ENCODE data around the gene RCOR2.
"Not testable (repeated sequence)": the region's sequence is repeated elsewhere in the genome, so short reads cannot be mapped to it uniquely, and the experiment has no call there.

Gene RCOR2

GRCh38 chr11:63916837-63917691 lies at the start of gene RCOR2:
Gene RCOR2, minus strand, starts transcription at chr11:63917164. Its CDS starts 708 bp downstream, at chr11:63916456.
- peak within 1 kb of the TSS; percentile 66 for H3K4me3 ChIP-seq (ENCODE audit: low read depth, low read length)

- no peak overlapping the region for H3K4me3 ChIP-seq (ENCODE audit: low read depth, low read length)
Measured at GRCh38 chr11:63966444-63966843, 49.5 kb upstream of the RCOR2 start.

DNA sequence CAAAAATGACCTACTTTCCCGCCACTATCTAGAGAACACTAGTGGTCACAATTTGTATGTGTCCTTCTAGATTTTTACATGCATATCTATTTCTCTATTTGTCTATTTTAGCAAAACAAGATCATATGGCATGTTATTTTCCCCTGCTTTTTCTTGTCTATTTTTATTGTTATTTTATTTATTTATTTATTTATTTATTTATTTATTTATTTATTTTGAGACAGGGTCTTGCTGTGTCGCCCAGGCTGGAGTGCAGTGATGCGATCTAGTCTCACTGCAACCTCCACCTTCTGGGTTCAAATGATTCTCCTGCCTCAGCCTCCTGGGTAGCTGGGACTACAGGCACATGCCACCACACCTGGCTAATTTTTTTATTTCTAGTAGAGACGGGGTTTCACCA lies 46.9 kb upstream of the RCOR2 start:
- not testable (repeated sequence) for H3K4me3 ChIP-seq (ENCODE audit: low read depth, low read length)

DNA sequence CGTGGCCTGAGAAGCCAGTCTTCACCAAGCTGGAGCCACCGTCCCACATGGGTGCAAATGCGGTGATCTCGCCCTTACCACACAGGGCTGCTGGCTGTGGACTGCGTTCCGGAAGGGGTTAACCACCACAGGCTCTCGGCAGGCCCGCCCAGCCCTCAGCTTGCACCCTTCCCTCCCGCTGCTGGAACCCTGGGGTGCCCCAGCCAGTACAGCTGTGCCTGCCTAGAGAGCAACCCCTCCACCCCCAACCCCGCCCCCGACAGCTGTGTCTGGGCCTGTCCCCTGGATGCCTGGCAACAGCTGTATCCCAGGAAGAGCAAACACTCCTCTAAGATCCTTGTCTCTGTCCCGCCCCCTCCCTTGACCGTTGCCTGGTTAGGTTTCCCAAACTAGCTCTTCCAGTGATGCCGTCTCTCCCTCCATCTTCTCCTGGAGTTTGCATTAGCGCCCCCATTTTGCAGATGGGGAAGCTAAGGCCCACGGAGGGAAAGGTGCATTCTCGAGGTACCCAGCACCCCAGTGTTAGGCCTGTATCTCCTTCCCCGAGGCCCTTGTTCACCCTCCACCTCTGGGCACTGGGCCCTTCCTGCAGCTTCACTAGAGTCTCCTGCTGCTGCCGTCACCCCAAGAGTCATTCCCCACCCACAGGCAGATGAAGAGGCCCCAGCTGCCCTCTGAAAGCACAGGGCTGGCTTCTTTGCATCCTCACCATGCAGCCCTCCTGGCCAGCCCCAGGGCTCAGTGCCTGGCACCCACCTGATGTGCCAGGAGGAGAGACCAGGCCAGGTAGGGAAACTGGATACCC lies 44.8 kb upstream of the RCOR2 start:
- no peak overlapping the region for H3K4me3 ChIP-seq (ENCODE audit: low read depth, low read length)

- H3K4me3 ChIP-seq (ENCODE audit: low read depth, low read length) = no peak overlapping the region
Measured at GRCh38 chr11:63958008-63958407, 41.0 kb upstream of the RCOR2 start.

DNA sequence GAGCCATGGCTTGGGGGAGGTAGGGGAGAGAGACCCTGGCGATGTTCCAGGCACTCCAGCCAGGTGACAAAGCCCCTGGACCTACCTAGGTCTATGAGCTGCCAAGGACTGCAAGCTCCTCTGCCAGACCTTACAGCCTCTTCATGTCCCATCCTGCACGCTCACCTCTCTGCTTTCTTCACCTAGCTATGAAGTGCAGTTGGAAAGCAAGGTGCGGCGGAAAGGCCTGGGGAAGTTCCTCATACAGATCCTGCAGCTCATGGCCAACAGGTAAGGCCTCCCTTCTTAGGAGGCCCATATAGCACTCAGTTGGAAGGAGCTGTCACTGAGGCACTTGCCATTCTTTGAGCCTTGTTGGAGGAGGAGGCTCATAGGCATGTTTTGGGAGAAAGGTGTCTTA lies 35.6 kb upstream of the RCOR2 start:
- H3K4me3 ChIP-seq (ENCODE audit: low read depth, low read length) = no peak overlapping the region

- no peak overlapping the region for H3K4me3 ChIP-seq (ENCODE audit: low read depth, low read length)
Measured at GRCh38 chr11:63951779-63952536, 35.0 kb upstream of the RCOR2 start.

DNA sequence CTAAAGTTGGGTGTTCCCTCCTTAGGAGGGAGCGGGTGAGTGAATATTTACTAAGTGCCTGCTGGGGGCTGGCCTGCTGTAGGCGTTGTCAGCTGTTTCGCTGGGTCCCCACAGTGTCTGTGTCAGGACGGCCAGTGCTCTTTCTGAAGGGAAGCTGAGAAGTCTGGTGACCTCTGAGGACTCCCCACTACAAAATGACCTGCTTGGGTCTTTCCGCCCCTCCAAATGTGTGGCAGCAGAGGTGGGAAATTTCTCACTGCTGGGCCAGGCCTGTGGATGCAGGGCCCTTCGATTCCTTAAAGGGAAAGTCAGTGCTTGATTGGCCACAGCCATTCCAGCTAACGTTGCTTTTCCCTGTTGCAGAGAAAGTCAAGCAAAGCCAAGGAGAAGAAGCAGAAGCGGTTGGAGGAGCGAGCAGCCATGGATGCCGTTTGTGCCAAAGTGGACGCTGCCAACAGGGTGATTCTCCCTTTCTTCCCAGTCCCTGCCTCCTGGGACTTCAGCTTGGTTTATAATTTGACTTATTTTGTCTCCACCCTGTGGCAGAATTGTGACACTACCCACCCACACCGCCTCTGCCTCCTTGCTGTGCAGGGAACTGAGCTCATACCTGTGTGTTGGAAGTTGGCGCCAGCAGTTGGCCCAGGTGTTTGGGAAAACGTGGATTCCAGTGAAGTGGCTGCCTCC lies 28.7 kb upstream of the RCOR2 start:
- no peak overlapping the region for H3K4me3 ChIP-seq (ENCODE audit: low read depth, low read length)

- H3K4me3 ChIP-seq (ENCODE audit: low read depth, low read length) = no peak overlapping the region
Measured at GRCh38 chr11:63944987-63945386, 28.0 kb upstream of the RCOR2 start.

- no peak overlapping the region for H3K4me3 ChIP-seq (ENCODE audit: low read depth, low read length)
Measured at GRCh38 chr11:63942803-63943202, 25.8 kb upstream of the RCOR2 start.

DNA sequence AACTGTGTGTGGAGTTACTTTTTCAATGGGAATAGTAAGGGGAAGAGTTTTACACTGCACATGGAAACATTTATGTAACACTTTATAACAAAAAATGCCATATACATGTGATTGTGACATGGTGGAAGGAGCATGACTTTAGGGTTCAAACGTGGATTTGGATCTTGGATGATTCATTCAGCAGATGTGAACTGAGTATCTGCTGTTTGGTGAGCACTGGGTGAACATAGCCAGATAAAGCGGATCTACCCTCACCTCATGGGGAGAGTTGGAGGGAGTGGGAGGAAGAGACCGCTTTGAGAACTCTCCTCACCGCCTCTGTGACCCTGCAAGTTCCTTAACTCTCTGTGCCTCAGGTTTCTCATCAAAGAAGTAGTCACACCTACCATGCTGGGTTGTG lies 24.9 kb upstream of the RCOR2 start:
- no peak overlapping the region for H3K4me3 ChIP-seq (ENCODE audit: low read depth, low read length)

DNA sequence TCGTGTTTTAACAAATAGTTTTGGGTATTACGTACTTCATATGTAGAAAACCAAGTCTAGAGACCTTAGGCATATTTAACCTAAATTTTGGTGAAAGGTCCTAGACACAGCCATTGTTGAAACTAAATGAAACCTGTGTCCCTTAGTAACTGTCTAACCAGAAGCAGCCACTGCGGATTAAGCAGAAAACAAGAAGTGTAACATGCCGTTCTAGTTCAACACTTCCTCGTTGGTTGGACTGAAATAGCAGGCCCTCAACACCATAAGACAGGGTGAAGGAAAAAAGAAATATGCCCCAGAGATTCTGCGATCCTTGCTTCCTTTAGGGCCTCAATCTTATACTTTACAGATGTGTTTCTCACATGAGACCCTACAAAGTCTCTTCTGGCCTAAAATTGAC lies 23.8 kb upstream of the RCOR2 start:
- H3K4me3 ChIP-seq (ENCODE audit: low read depth, low read length) = no peak overlapping the region

DNA sequence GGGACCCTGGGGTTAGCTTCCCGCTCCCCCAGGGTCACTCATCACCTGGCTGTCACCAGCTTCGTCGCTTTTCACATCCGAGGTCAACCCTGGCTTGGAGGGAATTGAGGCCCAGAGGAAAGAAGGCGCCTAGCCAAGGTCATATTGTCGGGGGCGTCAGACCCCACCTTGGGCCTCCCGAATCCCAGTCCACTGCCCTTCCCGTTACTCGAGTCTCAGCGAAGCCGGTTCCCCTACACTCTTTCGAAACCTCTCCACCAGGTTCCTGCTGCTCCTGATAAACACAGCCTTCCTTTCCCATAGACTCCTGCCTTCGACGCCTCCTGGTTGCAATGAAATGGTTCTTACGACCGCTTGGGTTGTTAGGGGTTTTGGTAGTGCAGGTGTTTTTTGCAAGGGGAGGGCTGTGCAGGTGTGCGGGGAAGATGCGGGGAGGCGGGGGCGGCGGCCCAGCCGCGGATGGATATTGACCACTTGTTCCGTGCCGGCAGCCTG lies 22.5 kb upstream of the RCOR2 start:
- peak overlapping the region; percentile 76 for H3K4me3 ChIP-seq (ENCODE audit: low read depth, low read length)

DNA sequence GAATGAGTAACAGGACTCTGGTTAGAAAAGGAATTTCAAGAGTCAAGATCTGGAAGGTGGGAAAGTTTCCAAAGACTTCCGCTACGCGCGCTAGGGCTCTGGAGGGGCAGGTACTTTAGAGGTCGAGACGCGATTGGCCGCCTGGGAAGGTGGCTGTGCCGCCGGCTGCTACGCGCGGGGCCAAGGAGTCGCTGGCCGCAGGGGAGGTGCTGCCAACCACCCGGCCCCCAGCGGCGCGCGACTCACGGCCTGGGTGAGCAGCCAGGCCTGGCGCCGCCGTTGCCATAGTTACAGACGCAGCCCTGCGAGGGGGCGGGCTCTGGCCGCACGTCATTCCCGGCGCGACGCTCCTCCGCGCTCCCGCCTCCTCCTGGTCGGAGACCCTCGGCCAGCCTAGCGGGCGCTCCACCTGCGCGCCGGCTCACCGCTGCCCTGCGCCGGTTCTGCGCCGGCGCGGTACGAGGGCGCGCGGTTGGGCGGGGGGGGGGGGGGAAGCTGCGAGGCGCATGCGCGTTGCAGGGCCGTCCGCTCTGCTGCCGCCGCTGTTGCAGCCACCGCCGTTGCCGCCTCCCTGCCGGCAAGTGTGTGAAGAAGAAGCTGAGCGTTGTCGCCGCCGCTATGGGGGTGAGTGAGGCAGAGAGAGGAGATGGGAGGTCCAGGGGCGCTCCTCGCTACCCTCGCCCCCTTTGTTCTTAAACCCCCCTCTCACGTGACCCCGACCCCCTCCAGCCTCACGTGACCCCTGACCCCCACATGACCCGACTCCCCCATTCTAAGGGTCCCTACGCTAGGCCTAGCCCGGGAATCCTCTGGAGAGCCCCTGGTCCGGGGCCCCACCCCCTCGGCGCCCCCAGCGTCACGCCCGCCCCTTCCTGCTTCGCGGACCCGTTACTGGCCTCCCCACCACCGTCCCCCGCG lies 21.8 kb upstream of the RCOR2 start, which contains the start of gene NAA40:
Gene NAA40, plus strand, starts transcription at position 524 of the 918 bp plus-strand sequence. Its CDS starts 95 bp downstream, at position 619.
- peak within 1 kb of the TSS; percentile 76 for H3K4me3 ChIP-seq (ENCODE audit: low read depth, low read length)

DNA sequence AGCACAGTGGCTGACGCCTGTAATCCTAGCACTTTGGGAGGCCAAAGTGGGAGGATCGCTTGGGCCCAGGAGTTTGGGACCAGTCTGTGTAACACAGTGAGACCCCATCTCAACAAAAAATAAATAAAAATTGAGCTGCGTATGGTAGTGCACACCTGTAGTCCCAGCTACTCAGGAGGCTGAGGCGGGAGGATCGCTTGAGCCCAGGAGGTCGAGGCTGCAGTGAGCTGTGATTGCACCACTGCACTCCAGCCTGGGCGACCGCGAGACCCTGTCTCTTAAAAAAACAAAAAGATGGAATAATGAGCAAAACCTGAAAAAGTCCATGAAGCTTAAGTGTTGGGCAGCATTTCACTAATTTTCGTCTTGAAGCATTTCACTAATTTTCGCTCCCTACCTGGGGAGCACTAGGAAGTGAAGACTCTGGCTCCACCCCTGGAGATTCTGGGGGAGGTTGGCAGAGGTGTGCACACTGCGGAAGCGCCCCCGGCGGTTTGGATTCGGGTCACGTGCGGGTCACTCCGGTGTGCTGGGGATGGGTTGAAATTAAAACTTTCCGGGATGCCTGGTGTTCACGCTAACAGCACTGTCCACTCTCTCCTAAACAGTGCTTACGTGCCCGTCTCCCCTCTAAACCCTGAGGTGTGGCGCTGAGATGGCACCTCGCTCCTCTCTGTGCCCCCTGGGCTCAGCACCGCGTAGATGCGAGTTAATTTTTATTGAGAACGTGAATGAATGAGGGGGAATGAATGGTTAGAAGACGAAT lies 20.9 kb upstream of the RCOR2 start:
- H3K4me3 ChIP-seq (ENCODE audit: low read depth, low read length) = peak overlapping the region; percentile 45

DNA sequence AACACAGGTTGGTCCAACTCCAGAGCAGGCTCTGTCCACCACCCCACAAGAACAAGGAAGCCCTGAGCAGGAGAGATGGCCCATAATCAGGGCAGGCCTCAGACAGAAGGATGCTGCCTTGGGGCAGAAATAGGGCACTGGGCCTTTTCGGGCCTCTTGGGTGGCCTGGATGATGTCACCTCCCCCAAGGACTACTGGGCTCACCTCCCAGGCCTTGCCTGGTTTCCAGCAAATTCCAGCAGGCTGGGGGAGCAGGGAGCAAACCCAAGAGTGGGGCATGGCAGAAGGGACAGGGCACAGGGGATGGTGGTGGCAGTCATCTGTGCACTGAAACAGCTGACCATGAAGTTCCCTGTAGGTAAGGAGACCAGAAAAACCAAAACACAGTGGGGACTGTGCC lies 16.5 kb upstream of the RCOR2 start:
- H3K4me3 ChIP-seq (ENCODE audit: low read depth, low read length) = no peak overlapping the region

DNA sequence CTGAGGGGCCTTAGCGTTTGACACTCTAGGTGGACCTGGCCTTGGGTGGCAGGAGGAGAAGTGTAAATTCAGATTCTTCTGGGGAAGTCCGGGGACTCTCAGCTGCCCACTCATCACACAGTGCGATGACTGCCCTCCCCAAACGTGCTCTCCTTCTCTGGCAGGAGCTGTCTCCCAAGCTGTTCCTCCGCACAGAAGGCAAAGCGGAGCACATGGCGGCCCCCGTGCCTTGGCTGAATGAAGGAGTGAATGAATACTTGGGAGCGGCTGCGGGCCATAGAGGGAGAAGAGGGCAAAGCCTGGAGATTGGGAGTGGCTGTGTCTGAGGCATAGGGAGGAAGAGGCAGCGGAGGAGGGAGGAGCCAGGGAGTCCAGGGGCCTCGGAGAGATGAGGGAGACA lies 14.9 kb upstream of the RCOR2 start:
- H3K4me3 ChIP-seq (ENCODE audit: low read depth, low read length) = no peak overlapping the region

DNA sequence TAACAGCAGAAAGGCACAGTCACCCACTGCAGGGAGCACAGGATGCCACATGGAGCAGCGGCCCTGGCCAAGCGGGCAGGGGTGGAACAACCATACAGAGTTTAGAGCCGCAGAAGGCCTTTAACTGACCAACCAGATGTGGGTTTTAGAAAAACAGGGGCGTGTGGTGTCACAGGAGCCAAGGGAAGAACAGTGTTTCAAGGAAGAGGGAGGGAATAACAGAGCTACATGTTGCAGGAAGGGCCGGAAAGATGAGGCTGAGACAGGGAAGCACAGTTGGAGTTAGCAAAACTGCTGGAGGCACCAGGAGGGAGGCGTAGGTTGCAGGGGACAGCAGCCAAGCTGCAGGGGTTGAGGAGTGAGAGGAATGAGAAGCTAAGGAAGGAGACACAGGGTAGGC lies 14.1 kb upstream of the RCOR2 start:
- no peak overlapping the region for H3K4me3 ChIP-seq (ENCODE audit: low read depth, low read length)

DNA sequence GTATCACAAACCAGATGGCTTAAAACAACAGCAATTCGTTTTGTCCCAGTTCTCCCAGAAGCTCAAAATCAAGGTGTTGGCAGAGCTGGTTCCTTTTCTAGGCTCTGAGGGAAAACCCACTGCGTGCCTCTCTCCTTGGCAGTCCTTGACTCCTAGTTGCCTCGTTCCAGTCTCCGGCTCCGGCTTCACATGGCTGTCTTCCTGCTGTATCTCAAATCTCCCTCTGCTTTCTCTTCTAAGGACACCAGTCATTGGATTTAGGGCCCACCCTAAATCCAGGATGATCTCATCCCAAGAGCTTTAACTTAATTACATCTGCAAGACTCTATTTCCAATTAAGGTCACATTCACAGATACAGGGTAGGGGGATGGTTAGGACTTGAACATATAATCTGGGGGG lies 12.7 kb upstream of the RCOR2 start:
- no peak overlapping the region for H3K4me3 ChIP-seq (ENCODE audit: low read depth, low read length)

All from iPS-11a (cell line).